ELR (cell line): ENCODE results near the gene EVX1.

Experiments
- DNase-seq: peaks from one replicate; pipeline ENCODE4 v3.0.0-alpha.2; 2015; ENCODE audit warnings: low read depth

Gene EVX1

GRCh38 chr7:27249724-27250556 lies 7.3 kb downstream of the EVX1 start:
- no peak for DNase-seq

GRCh38 chr7:27250557-27251070 lies 8.0 kb downstream of the EVX1 start:
- no peak for DNase-seq

- DNase-seq, result no peak
Observed at GRCh38 chr7:27251136-27251651, 8.6 kb downstream of the EVX1 start.

GRCh38 chr7:27251652-27252590 lies 9.3 kb downstream of the EVX1 start:
- DNase-seq, result no peak

DNA sequence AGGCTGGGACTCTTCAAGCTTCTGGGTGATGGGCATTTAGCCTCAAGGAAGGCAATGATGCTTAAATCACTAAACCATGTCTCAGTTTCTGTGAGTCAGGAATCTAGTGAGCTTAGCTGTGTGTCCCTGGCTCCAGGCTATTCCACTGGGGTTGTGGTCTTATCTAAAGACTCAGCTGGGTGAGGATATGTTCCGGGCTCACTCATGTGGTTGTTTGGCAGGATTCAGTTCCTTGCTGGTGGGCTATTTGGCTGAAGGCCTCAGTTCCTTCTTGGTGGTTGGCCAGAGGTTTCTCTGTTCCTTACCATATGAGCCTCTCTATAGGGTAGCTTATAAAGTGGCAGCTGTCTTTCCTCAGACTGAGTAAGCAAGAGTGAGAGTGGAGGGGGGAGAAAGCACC lies 12.0 kb downstream of the EVX1 start:
- peak; percentile 47 for DNase-seq

DNA sequence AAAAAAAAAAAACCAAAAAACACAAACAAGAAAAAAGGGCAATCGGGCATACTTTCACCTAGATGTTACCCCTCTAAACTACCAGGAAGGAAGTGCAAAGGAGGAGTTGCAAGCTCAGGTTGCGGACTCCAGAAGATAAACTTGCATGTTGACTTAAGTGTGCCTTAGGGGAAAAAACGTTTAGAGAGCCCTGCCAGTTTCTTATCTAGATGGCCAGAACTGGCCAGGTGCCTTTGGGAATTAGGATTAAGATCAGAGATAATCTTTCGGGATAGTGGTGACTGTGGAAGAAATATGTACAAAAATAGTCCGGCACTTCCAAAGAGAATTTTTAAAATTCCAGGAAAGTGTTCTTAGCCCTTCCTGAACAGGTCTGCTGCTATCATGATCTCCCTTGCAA lies 17.6 kb downstream of the EVX1 start:
- no peak for DNase-seq

- DNase-seq, result peak; percentile 63
Observed at GRCh38 chr7:27262121-27262520, 19.5 kb downstream of the EVX1 start.

GRCh38 chr7:27263781-27264180 lies 21.2 kb downstream of the EVX1 start:
- DNase-seq, result no peak

DNA sequence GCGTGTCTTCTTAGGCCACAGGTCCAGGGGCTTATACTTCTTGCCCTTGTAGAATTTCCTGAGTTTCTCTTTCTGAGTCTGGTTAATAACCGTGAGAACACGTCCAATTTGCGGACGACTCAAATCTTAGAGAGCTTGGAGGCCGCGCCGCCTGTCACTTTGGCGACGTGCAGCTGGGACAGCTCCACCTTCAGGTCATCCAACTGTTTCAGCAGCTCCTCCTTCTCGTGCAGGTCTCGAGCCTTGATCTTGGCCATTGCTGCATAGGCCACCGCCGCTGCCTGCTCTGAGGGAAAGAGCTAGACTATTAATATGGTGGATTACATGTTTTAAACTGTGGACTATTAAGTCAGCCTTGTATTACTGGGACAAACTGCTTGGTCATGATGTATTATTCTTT lies 26.9 kb downstream of the EVX1 start:
- no peak for DNase-seq

DNA sequence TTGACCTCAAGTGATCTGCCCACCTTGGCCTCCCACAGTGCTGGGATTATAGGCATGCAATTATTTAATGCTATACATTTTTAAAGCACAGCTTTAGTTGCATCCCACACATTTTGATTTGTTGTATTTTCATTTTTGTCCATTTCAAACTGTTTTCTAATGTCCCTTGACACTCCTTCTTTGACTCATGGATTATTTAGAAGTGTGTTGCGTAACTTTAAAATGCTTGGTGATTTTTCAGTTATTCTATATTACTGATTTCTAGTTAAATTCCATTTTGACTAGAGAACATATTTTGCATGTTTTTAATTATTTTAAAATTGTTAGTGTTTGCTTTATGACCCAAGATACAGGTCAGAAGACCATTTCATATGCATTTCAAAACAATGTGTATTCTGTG lies 28.8 kb downstream of the EVX1 start:
- DNase-seq, result no peak

- peak; percentile 55 for DNase-seq
Observed at GRCh38 chr7:27277628-27278027, 35.0 kb downstream of the EVX1 start.

DNA sequence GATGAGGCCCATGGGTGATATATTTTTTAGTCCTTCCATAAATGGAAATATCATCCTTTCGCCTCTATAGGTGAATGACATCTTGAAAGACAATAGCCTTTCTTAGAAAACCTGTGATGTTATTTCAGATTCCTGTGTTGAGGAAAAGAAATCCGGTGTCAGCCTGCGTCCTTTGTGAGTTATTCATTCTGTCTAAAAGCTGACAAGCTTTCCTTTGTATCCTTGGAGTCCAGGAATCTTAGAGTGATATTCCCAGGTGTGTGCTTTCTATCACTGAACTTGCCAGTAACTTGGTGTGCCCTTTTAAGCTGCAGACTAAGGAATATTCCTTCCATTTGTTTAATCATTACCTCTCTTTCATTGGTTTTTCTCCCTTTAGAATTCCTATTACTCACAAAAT lies 41.0 kb downstream of the EVX1 start:
- no peak for DNase-seq

DNA sequence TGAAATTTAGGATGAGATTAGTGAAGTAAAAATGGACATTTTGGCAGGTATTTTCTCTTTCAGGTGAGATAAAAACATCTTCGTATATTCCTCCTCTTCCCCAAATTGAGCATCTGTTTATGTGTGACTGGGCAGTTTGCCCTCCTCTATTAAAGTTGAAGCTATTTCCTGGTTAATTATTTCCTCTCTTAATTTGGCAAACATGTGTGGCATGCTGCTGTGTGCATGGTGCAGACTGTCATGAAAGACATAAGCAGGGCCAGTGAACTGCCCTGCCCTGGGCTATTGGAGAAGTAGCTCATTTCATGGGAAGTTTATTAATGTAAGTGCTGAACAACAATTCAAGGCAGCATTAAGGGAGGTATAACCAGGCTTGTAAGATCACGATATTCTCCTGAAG lies 52.6 kb downstream of the EVX1 start:
- DNase-seq, result no peak

- DNase-seq, result no peak
Observed at GRCh38 chr7:27297356-27297755, 54.8 kb downstream of the EVX1 start.
